Measurements from ENCODE around the gene DLG2. TPM values are rescaled to one million over a fixed set of nuclear protein-coding genes. Genes with fewer than 3 reads are reported as not detected.

The DLG2 gene
- polyA plus RNA-seq, 2 donors, result 2.6 to 6.7 TPM

GRCh38 chr11:84144531-84144930 lies 1482.6 kb downstream of the DLG2 start:
- Histone ChIP-seq H3K27ac (ENCODE audit: low read depth in 2 of 2, low read length in 1 of 2) (no peak overlapping the region), H3K9me3 (ENCODE audit: control insufficient read depth in 2 of 2, insufficient read depth in 1 of 2, low read depth in 1 of 2, low read length in 1 of 2) (no peaks in the 10 kb centered on the region), H3K27me3 (ENCODE audit: control insufficient read depth in 1 of 2, insufficient read depth in 2 of 2, low read length in 2 of 2) (no peaks in the 10 kb centered on the region), H3K4me3 (ENCODE audit: low read depth in 1 of 2, low read length in 2 of 2) (no peak overlapping the region), H3K36me3 (ENCODE audit: control insufficient read depth in 2 of 2, insufficient read depth in 2 of 2, low read length in 1 of 2) (no peaks in the 10 kb centered on the region), H3K4me1 (ENCODE audit: control insufficient read depth in 2 of 2, insufficient read depth in 2 of 2, low read length in 1 of 2) (no peaks in the 10 kb centered on the region)

GRCh38 chr11:84142411-84142810 lies 1484.7 kb downstream of the DLG2 start:
- Histone ChIP-seq H3K4me1 (ENCODE audit: control insufficient read depth in 2 of 2, insufficient read depth in 2 of 2, low read length in 1 of 2) (no peaks in the 10 kb centered on the region), H3K9me3 (ENCODE audit: control insufficient read depth in 2 of 2, insufficient read depth in 1 of 2, low read depth in 1 of 2, low read length in 1 of 2) (no peaks in the 10 kb centered on the region), H3K4me3 (ENCODE audit: low read depth in 1 of 2, low read length in 2 of 2) (no peak overlapping the region), H3K27me3 (ENCODE audit: control insufficient read depth in 1 of 2, insufficient read depth in 2 of 2, low read length in 2 of 2) (no peaks in the 10 kb centered on the region), H3K36me3 (ENCODE audit: control insufficient read depth in 2 of 2, insufficient read depth in 2 of 2, low read length in 1 of 2) (no peaks in the 10 kb centered on the region), H3K27ac (ENCODE audit: low read depth in 2 of 2, low read length in 1 of 2) (no peak overlapping the region)
- WGBS, 2 donors, result 71 to 87% methylated on average over 3 of the region's 3 CpGs

DNA sequence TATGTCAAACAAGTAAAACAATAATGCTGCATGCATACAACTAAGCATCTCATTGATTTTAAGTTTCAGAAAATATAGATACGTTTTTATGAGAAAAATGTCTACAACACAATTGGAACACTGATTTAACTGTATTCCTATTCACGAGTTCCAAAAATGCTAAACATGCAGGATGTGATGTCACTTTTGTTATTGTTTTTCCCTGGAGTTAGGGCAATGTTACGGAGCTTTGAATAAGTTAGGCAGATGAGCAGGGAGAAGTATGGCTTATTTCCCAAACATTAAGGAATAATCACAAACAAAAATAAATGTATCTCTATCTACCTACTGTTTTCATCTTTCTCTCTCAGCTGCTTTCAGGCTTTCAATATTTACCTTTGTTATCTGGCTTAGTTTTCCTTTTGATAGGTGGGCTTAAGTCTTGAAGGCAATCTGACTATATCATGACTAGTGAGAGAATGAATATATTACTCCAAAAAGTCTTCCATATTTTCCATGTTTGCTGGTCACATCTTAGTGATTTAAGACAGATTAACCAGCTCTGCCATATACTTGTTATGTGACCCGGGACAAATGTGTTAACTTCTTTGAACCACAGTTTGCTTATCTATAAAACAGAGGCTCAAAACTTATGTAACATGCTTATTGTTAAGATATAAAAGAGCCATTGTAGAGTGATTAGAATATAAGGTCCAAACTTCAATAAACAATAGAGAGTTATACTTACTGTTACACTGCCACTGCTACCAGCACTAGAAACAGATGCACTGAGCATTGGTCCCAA lies 1486.6 kb downstream of the DLG2 start:
- WGBS, 2 donors, result 47 to 50% methylated on average over 4 of the region's 4 CpGs
- Histone ChIP-seq H3K4me1 (ENCODE audit: control insufficient read depth in 2 of 2, insufficient read depth in 2 of 2, low read length in 1 of 2) (no peaks in the 10 kb centered on the region), H3K4me3 (ENCODE audit: low read depth in 1 of 2, low read length in 2 of 2) (no peak overlapping the region), H3K27ac (ENCODE audit: low read depth in 2 of 2, low read length in 1 of 2) (no peak overlapping the region), H3K36me3 (ENCODE audit: control insufficient read depth in 2 of 2, insufficient read depth in 2 of 2, low read length in 1 of 2) (no peaks in the 10 kb centered on the region), H3K27me3 (ENCODE audit: control insufficient read depth in 1 of 2, insufficient read depth in 2 of 2, low read length in 2 of 2) (no peaks in the 10 kb centered on the region), H3K9me3 (ENCODE audit: control insufficient read depth in 2 of 2, insufficient read depth in 1 of 2, low read depth in 1 of 2, low read length in 1 of 2) (no peaks in the 10 kb centered on the region)

GRCh38 chr11:84137960-84138359 lies 1489.2 kb downstream of the DLG2 start:
- no peak overlapping the region for H3K27ac ChIP-seq (ENCODE audit: low read depth in 2 of 2, low read length in 1 of 2)
- no peaks in the 10 kb centered on the region for H3K27me3 ChIP-seq (ENCODE audit: control insufficient read depth in 1 of 2, insufficient read depth in 2 of 2, low read length in 2 of 2)
- no peak overlapping the region for H3K4me3 ChIP-seq (ENCODE audit: low read depth in 1 of 2, low read length in 2 of 2)
- no peaks in the 10 kb centered on the region for H3K4me1 ChIP-seq (ENCODE audit: control insufficient read depth in 2 of 2, insufficient read depth in 2 of 2, low read length in 1 of 2)
- no peaks in the 10 kb centered on the region for H3K36me3 ChIP-seq (ENCODE audit: control insufficient read depth in 2 of 2, insufficient read depth in 2 of 2, low read length in 1 of 2)
- no peaks in the 10 kb centered on the region for H3K9me3 ChIP-seq (ENCODE audit: control insufficient read depth in 2 of 2, insufficient read depth in 1 of 2, low read depth in 1 of 2, low read length in 1 of 2)

- Histone ChIP-seq H3K27ac (ENCODE audit: low read depth in 2 of 2, low read length in 1 of 2) (no peak overlapping the region), H3K4me1 (ENCODE audit: control insufficient read depth in 2 of 2, insufficient read depth in 2 of 2, low read length in 1 of 2) (no peaks in the 10 kb centered on the region), H3K27me3 (ENCODE audit: control insufficient read depth in 1 of 2, insufficient read depth in 2 of 2, low read length in 2 of 2) (no peaks in the 10 kb centered on the region), H3K4me3 (ENCODE audit: low read depth in 1 of 2, low read length in 2 of 2) (no peak overlapping the region), H3K9me3 (ENCODE audit: control insufficient read depth in 2 of 2, insufficient read depth in 1 of 2, low read depth in 1 of 2, low read length in 1 of 2) (no peaks in the 10 kb centered on the region), H3K36me3 (ENCODE audit: control insufficient read depth in 2 of 2, insufficient read depth in 2 of 2, low read length in 1 of 2) (no peaks in the 10 kb centered on the region)
These were observed 1489.6 kb downstream of the DLG2 start for GRCh38 chr11:84137505-84137904.

- Histone ChIP-seq H3K36me3 (ENCODE audit: control insufficient read depth in 2 of 2, insufficient read depth in 2 of 2, low read length in 1 of 2) (no peaks in the 10 kb centered on the region), H3K4me3 (ENCODE audit: low read depth in 1 of 2, low read length in 2 of 2) (no peak overlapping the region), H3K9me3 (ENCODE audit: control insufficient read depth in 2 of 2, insufficient read depth in 1 of 2, low read depth in 1 of 2, low read length in 1 of 2) (no peaks in the 10 kb centered on the region), H3K27ac (ENCODE audit: low read depth in 2 of 2, low read length in 1 of 2) (no peak overlapping the region), H3K4me1 (ENCODE audit: control insufficient read depth in 2 of 2, insufficient read depth in 2 of 2, low read length in 1 of 2) (no peaks in the 10 kb centered on the region), H3K27me3 (ENCODE audit: control insufficient read depth in 1 of 2, insufficient read depth in 2 of 2, low read length in 2 of 2) (no peaks in the 10 kb centered on the region)
These were observed 1490.2 kb downstream of the DLG2 start for GRCh38 chr11:84136926-84137325.

DNA sequence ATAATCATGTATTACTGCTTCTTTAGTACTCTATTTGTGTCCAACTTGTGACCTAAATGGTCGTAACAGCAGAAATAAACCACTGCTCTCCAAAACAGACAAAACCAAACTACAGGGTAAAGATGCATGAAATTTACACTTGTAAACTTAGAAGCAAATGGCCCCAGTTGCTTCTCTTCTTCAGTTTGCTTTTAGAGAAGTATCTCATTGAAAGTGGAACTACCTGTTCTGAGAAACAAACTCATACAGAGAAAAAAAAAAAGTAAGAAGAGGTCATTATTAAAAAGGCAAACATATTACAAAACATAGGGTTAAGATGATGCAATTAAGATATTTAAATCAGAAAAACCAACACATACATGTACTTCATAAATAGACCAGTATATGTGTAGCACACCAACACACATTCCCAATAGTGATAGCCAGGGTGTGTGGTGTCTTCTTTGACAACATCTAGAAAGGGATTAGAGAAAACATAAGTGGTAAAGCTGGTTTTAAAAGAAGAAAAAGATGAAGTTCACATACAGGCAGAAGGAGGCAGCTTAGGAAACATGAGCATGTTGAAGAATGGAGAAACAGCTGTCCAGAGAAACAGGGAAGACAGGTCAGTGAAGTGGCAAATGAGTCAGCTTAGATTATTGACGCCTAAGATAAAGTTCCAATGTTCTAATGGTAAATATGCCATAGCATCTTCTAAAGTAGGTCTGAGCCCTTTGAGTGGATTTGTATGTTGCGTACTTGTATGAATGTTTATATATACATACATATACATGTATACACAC lies 1496.3 kb downstream of the DLG2 start:
- Histone ChIP-seq H3K27me3 (ENCODE audit: control insufficient read depth in 1 of 2, insufficient read depth in 2 of 2, low read length in 2 of 2) (no peaks in the 10 kb centered on the region), H3K4me1 (ENCODE audit: control insufficient read depth in 2 of 2, insufficient read depth in 2 of 2, low read length in 1 of 2) (no peaks in the 10 kb centered on the region), H3K9me3 (ENCODE audit: control insufficient read depth in 2 of 2, insufficient read depth in 1 of 2, low read depth in 1 of 2, low read length in 1 of 2) (no peaks in the 10 kb centered on the region), H3K4me3 (ENCODE audit: low read depth in 1 of 2, low read length in 2 of 2) (no peak overlapping the region), H3K27ac (ENCODE audit: low read depth in 2 of 2, low read length in 1 of 2) (no peak overlapping the region), H3K36me3 (ENCODE audit: control insufficient read depth in 2 of 2, insufficient read depth in 2 of 2, low read length in 1 of 2) (no peaks in the 10 kb centered on the region)
- WGBS, 2 donors, result 81 to 85% methylated on average over 3 of the region's 3 CpGs

DNA sequence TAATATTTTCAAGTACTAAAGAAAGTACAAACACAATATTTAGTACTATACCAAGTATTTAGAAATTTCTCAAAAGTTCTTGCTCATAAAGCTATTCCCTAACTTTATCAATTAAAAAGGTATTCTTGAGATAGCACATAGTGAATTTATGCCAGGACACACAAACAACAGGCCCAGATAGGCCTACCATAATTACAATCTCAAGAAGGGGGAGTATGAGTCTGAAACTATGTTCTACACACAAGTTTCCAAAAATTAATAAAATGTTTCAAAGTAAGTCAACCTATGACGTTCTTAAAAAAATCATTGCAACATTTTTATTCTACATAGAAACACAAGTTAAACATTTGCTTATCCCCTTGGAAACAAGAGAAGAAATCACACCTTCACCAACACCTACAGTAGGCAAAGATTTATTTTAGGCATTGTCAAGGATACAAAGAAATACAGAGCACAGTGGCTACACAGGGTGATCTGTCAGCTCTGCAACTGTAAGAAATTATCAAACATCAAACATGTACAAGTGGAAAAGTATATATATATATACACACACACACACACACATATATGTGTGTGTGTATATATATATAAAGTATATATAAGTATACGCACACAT lies 1497.1 kb downstream of the DLG2 start:
- H3K36me3 ChIP-seq (ENCODE audit: control insufficient read depth in 2 of 2, insufficient read depth in 2 of 2, low read length in 1 of 2), result no peaks in the 10 kb centered on the region
- no peak overlapping the region for H3K27ac ChIP-seq (ENCODE audit: low read depth in 2 of 2, low read length in 1 of 2)
- no peaks in the 10 kb centered on the region for H3K9me3 ChIP-seq (ENCODE audit: control insufficient read depth in 2 of 2, insufficient read depth in 1 of 2, low read depth in 1 of 2, low read length in 1 of 2)
- WGBS, 2 donors, result 62 to 66% methylated on average over 2 of the region's 2 CpGs
- H3K4me1 ChIP-seq (ENCODE audit: control insufficient read depth in 2 of 2, insufficient read depth in 2 of 2, low read length in 1 of 2), result no peaks in the 10 kb centered on the region
- no peaks in the 10 kb centered on the region for H3K27me3 ChIP-seq (ENCODE audit: control insufficient read depth in 1 of 2, insufficient read depth in 2 of 2, low read length in 2 of 2)
- H3K4me3 ChIP-seq (ENCODE audit: low read depth in 1 of 2, low read length in 2 of 2), result no peak overlapping the region

- H3K4me3 ChIP-seq (ENCODE audit: low read depth in 1 of 2, low read length in 2 of 2), result no peak overlapping the region
- no peaks in the 10 kb centered on the region for H3K27me3 ChIP-seq (ENCODE audit: control insufficient read depth in 1 of 2, insufficient read depth in 2 of 2, low read length in 2 of 2)
- H3K36me3 ChIP-seq (ENCODE audit: control insufficient read depth in 2 of 2, insufficient read depth in 2 of 2, low read length in 1 of 2), result no peaks in the 10 kb centered on the region
- no peaks in the 10 kb centered on the region for H3K9me3 ChIP-seq (ENCODE audit: control insufficient read depth in 2 of 2, insufficient read depth in 1 of 2, low read depth in 1 of 2, low read length in 1 of 2)
- H3K27ac ChIP-seq (ENCODE audit: low read depth in 2 of 2, low read length in 1 of 2), result no peak overlapping the region
- no peaks in the 10 kb centered on the region for H3K4me1 ChIP-seq (ENCODE audit: control insufficient read depth in 2 of 2, insufficient read depth in 2 of 2, low read length in 1 of 2)
- 31 to 45% methylated on average over 2 of the region's 2 CpGs for WGBS, 2 donors
These were observed 1498.3 kb downstream of the DLG2 start for GRCh38 chr11:84128840-84129239.
